Uterus (tissue), 2 donors: ENCODE data around the gene POLRMT.

Source experiments
- POLR2A ChIP-seq, 2 donors: fragments of 450-650 bp; IDR thresholded peaks; one replicate each; pipeline ENCODE4 v1.6.1; 2016; ENCODE audit warnings: antibody characterized with exemption in 2 of 2, mild to moderate bottlenecking in 1 of 2, moderate library complexity in 1 of 2
- TF ChIP-seq, protein P1 (sequence below), 4 experiments: fragments of 200-600 bp in 2 of 4; fragments of 450-650 bp in 2 of 4; sonication (generic) in 2 of 4; IDR thresholded peaks; one replicate each; pipeline ENCODE4 v1.5.1; 2016 to 2019; ENCODE audit warnings: antibody characterized with exemption in 4 of 4, mild to moderate bottlenecking in 2 of 4, moderate library complexity in 1 of 4

DNA sequence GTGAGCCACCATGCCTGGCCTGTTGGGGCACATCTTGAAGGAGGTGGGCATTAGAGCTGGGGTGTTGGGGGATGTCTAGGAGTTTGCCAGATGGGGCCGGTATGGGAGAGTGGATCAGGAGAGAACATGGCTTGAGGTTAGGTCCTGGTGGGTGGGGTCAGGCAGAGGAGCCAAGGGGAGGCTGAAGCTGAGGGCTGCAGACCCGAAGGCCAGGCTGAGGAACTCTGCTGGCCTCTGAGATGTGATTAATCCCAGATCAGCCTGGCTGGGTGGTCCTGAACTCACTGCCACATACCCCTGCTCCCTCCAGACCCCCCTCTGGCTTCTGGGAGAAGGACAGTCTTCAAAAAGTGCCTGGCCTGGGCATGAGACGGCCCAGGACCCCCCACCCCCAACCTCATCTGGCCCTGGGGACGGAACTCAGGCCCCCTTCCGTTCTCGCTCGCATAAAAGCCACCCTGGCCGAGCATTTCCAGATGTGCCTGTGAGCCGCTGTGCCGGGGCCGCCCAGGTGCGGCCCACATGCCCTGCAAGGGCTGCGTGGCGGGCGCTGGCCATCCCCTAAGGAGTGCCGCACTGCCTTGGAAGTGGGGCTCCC is 45.6 kb upstream of the POLRMT start:
- TF ChIP-seq, protein P1, sequence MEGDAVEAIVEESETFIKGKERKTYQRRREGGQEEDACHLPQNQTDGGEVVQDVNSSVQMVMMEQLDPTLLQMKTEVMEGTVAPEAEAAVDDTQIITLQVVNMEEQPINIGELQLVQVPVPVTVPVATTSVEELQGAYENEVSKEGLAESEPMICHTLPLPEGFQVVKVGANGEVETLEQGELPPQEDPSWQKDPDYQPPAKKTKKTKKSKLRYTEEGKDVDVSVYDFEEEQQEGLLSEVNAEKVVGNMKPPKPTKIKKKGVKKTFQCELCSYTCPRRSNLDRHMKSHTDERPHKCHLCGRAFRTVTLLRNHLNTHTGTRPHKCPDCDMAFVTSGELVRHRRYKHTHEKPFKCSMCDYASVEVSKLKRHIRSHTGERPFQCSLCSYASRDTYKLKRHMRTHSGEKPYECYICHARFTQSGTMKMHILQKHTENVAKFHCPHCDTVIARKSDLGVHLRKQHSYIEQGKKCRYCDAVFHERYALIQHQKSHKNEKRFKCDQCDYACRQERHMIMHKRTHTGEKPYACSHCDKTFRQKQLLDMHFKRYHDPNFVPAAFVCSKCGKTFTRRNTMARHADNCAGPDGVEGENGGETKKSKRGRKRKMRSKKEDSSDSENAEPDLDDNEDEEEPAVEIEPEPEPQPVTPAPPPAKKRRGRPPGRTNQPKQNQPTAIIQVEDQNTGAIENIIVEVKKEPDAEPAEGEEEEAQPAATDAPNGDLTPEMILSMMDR (IDR thresholded peaks at IDR 0.05): no peak
- no peak for TF ChIP-seq POLR2A (IDR thresholded peaks at IDR 0.05)
